Measurements from ENCODE around the gene CARHSP1.

GRCh38 chr16:8867216-8867931 is 1.4 kb downstream of the CARHSP1 start:
- TF ChIP-seq CTCF (IDR thresholded peaks at IDR 0.05): no peak
- no peak for TF ChIP-seq POLR2AphosphoS5 (IDR thresholded peaks at IDR 0.05)

Data from prostate gland (tissue), 2 donors.